Central memory CD8-positive, alpha-beta T cell (primary cell): ENCODE data around the gene SOD1.
A peak's percentile ranks its signal among the peaks of the same experiment; 100 is the strongest.
"Not testable (repeated sequence)": the region's sequence is repeated elsewhere in the genome, so short reads cannot be mapped to it uniquely, and the experiment has no call there.

Source experiments
- ATAC-seq: fragments of 150-1000 bp; cut with Tn5 transposase; replicated peaks from 2 replicates; pipeline ENCODE4 v1.10.0; 2022; ENCODE audit warnings: mild to moderate bottlenecking, moderate FRiP score, moderate number of reproducible peaks; ENCODE audit not compliant: poor library complexity, severe bottlenecking; ENCODE audit errors: extremely low read depth
- DNase-seq, 2 donors: peaks; one replicate each; pipeline ENCODE4 v3.0.0; 2021; ENCODE audit warnings: low spot score in 2 of 2
- H3K27ac Mint-ChIP-seq: one replicate; pipeline ENCODE4 v1.8.0; 2022; ENCODE audit warnings: low read depth, mild to moderate bottlenecking, moderate library complexity, mixed read lengths
- H3K27me3 Mint-ChIP-seq: one replicate; pipeline ENCODE4 v1.8.0; 2022; ENCODE audit warnings: mixed read lengths
- H3K36me3 Mint-ChIP-seq: one replicate; pipeline ENCODE4 v1.8.0; 2022; ENCODE audit warnings: mild to moderate bottlenecking, moderate library complexity, mixed read lengths; ENCODE audit not compliant: insufficient read depth
- H3K4me1 Mint-ChIP-seq: one replicate; pipeline ENCODE4 v1.8.0; 2022; ENCODE audit warnings: mixed read lengths
- H3K4me3 Mint-ChIP-seq: one replicate; pipeline ENCODE4 v1.8.0; 2022; ENCODE audit warnings: mild to moderate bottlenecking, moderate library complexity, mixed read lengths
- H3K9me3 Mint-ChIP-seq: one replicate; pipeline ENCODE4 v1.8.0; 2022; ENCODE audit warnings: mixed read lengths

Gene SOD1

GRCh38 chr21:31634993-31635392, 24.5 kb upstream of the SOD1 start:
- no peak for ATAC-seq
- no peak overlapping the region for H3K4me3 Mint-ChIP-seq

DNA sequence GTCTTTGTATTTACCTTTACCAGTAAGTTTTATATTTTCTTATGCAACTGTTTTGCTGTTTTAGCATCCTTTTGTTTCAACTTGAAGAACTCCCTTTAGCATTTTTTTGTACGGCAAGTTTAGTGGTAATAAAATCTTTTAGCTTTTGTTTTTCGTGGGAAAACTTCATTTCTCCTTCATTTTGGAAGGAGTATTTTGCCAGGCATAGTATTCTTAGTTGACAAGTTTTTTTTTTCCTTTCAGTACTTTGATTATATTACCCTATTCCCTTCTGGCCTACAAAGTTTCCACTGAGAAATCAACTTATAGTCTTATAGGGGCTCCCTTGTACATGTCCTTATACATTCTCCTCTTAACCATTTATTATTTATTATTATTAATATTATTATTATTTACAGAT, 22.6 kb upstream of the SOD1 start:
- no peaks in the 10 kb centered on the region for H3K4me1 Mint-ChIP-seq
- H3K27me3 Mint-ChIP-seq, result peaks cover 14% of the 10 kb centered on the region
- H3K4me3 Mint-ChIP-seq, result no peak overlapping the region
- H3K9me3 Mint-ChIP-seq, result no peaks in the 10 kb centered on the region
- no peaks in the 10 kb centered on the region for H3K36me3 Mint-ChIP-seq
- DNase-seq (no peak), ATAC-seq (no peak)
- no peak overlapping the region for H3K27ac Mint-ChIP-seq

More at GRCh38 chr21:31634993-31635392, 24.5 kb upstream of the SOD1 start:
- H3K36me3 Mint-ChIP-seq, result no peaks in the 10 kb centered on the region
- no peak for DNase-seq
- H3K9me3 Mint-ChIP-seq, result no peaks in the 10 kb centered on the region
- H3K4me1 Mint-ChIP-seq, result no peaks in the 10 kb centered on the region
- H3K27ac Mint-ChIP-seq, result no peak overlapping the region
- no peaks in the 10 kb centered on the region for H3K27me3 Mint-ChIP-seq

- Mint-ChIP-seq H3K36me3 (no peaks in the 10 kb centered on the region), H3K4me1 (no peaks in the 10 kb centered on the region), H3K4me3 (no peak overlapping the region), H3K9me3 (no peaks in the 10 kb centered on the region), H3K27ac (no peak overlapping the region), H3K27me3 (peaks cover 23% of the 10 kb centered on the region)
- DNase-seq, result no peak
- ATAC-seq, result no peak
These were observed 18.0 kb upstream of the SOD1 start for GRCh38 chr21:31641416-31641922.

DNA sequence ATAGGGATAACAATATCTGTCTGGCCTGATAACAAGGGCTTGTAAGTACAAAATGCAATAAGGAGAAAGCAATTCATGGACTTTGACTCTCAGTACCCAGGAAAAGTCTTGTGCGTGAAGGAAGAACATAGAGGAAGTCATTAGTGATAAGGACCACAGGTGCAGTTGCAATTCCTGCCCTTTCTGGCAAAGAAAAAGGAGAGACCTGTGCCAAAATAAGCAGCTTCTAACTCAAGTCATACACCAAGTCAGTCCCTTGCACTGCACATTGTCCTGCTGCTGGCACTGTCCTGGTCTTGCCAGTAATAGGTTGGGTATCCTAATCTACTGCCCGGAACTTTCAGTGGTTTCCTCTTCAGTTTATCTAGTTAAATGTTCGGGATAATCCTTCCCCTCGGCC, 14.8 kb upstream of the SOD1 start:
- no peak for ATAC-seq
- Mint-ChIP-seq H3K9me3 (no peaks in the 10 kb centered on the region), H3K4me3 (no peak overlapping the region), H3K27ac (no peak overlapping the region), H3K36me3 (peaks cover 2% of the 10 kb centered on the region), H3K27me3 (peaks cover 23% of the 10 kb centered on the region), H3K4me1 (no peaks in the 10 kb centered on the region)
- DNase-seq, result no peak

- H3K4me1 Mint-ChIP-seq, result no peaks in the 10 kb centered on the region
- ATAC-seq (no peak), DNase-seq (no peak)
- H3K36me3 Mint-ChIP-seq, result peaks cover 2% of the 10 kb centered on the region
- peaks cover 9% of the 10 kb centered on the region for H3K27me3 Mint-ChIP-seq
- no peak overlapping the region for H3K27ac Mint-ChIP-seq
- no peak overlapping the region for H3K4me3 Mint-ChIP-seq
- no peaks in the 10 kb centered on the region for H3K9me3 Mint-ChIP-seq
These were observed 11.8 kb upstream of the SOD1 start for GRCh38 chr21:31647650-31648049.

DNA sequence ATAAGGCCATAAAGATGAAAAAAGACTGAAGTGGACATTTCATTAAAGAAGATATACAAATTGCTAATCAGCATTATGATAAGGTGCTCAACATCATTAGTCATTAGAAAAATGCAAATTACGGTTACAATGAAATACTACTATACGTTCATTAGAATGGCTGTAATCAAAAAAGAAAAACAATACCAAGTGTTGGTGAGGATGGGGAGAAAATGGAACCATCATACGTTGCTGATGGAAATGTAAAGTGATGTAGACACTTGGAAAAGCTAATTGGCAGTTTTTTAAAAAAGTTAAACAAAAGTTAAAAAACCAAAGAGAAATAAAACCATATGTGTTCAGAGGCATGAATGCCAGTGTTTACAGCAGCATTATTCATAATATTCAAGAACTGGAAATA, 8.6 kb upstream of the SOD1 start:
- Mint-ChIP-seq H3K4me1 (peaks cover 16% of the 10 kb centered on the region), H3K27me3 (no peaks in the 10 kb centered on the region)
- no peak for ATAC-seq

GRCh38 chr21:31651491-31651890, 8.0 kb upstream of the SOD1 start:
- H3K4me1 Mint-ChIP-seq, result peaks cover 19% of the 10 kb centered on the region
- H3K27ac Mint-ChIP-seq, H3K9me3 Mint-ChIP-seq, DNase-seq, H3K4me3 Mint-ChIP-seq, H3K27me3 Mint-ChIP-seq, ATAC-seq, H3K36me3 Mint-ChIP-seq: not testable (repeated sequence)

More for the DNA sequence above, 8.6 kb upstream of the SOD1 start:
- no peak for DNase-seq
- Mint-ChIP-seq H3K9me3 (no peaks in the 10 kb centered on the region), H3K4me3 (no peak overlapping the region), H3K27ac (no peak overlapping the region), H3K36me3 (peaks cover 4% of the 10 kb centered on the region)

GRCh38 chr21:31654340-31654739, 5.2 kb upstream of the SOD1 start:
- Mint-ChIP-seq H3K27me3 (no peaks in the 10 kb centered on the region), H3K4me3 (no peak overlapping the region), H3K36me3 (peaks cover 4% of the 10 kb centered on the region), H3K27ac (no peak overlapping the region), H3K4me1 (peaks cover 32% of the 10 kb centered on the region), H3K9me3 (no peaks in the 10 kb centered on the region)
- ATAC-seq (no peak), DNase-seq (no peak)

DNA sequence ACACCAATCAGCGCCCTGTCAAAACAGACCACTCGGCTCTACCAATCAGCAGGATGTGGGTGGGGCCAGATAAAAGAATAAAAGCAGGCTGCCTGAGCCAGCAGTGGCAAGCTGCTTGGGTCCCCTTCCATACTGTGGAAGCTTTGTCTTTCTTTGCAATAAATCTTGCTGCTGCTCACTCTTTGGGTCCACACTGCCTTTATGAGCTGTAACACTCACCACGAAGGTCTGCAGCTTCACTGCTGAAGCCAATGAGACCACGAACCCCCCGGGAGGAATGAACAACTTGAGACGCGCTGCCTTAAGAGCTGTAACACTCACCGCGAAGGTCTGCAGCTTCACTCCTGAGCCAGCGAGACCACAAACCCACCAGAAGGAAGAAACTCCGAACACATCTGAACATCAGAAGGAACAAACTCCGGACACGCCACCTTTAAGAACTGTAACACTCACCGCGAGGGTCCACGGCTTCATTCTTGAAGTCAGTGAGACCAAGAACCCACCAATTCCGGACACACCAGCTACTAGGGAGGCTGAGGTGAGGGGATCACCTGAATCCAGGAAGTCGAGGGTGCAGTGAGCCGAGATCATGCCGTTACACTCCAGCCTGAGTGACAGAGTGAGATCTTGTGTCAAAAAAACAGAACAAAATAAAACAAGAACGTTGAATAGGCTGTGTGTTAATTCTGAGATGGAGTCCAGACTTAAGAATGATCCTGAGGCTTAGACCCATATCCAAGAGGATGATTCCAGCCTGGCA, 4.5 kb upstream of the SOD1 start:
- not testable (repeated sequence) for ATAC-seq, DNase-seq, H3K9me3 Mint-ChIP-seq, H3K27me3 Mint-ChIP-seq, H3K36me3 Mint-ChIP-seq
- Mint-ChIP-seq H3K4me1 (peaks cover 37% of the 10 kb centered on the region), H3K4me3 (peak overlapping the region; percentile 76), H3K27ac (peak overlapping the region; percentile 73)

- peak overlapping the region; percentile 86 for H3K27ac Mint-ChIP-seq
- DNase-seq, result no peak
- no peak overlapping the region for H3K4me3 Mint-ChIP-seq
- no peaks in the 10 kb centered on the region for H3K27me3 Mint-ChIP-seq
- H3K4me1 Mint-ChIP-seq, result peaks cover 45% of the 10 kb centered on the region
- no peak for ATAC-seq
- H3K9me3 Mint-ChIP-seq, result no peaks in the 10 kb centered on the region
- peaks cover 13% of the 10 kb centered on the region for H3K36me3 Mint-ChIP-seq
These were observed 3.0 kb upstream of the SOD1 start for GRCh38 chr21:31656199-31657095.

DNA sequence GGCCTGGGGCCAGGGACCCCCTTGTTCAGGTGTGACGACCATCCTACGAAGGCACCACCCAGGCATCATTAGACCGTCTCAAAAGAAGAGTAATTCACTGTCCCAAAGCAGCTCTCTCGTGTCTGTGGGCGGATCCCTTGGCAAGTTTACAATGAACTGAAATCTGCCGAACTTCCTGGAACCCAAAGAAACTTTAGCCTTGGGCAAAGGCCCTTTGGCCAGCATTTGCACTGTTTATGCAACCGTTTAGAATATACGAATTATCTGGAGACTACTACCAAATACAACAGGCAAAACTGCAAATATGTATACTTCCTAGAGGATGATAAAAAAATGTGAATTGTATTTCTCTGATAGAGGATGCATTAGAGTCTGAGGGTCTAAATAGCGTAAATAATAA, 1.4 kb upstream of the SOD1 start:
- Mint-ChIP-seq H3K4me1 (peaks cover 52% of the 10 kb centered on the region), H3K4me3 (no peak overlapping the region), H3K27ac (no peak overlapping the region)

GRCh38 chr21:31659286-31659535, 282 bp upstream of the SOD1 start:
- H3K4me1 Mint-ChIP-seq, result peaks cover 58% of the 10 kb centered on the region

More for the DNA sequence above, 1.4 kb upstream of the SOD1 start:
- Mint-ChIP-seq H3K27me3 (no peaks in the 10 kb centered on the region), H3K36me3 (peaks cover 13% of the 10 kb centered on the region), H3K9me3 (no peaks in the 10 kb centered on the region)
- DNase-seq (no peak), ATAC-seq (no peak)

GRCh38 chr21:31660259-31660565, 719 bp downstream of the SOD1 start:
- Mint-ChIP-seq H3K9me3 (no peaks in the 10 kb centered on the region), H3K36me3 (peaks cover 22% of the 10 kb centered on the region), H3K4me1 (peaks cover 58% of the 10 kb centered on the region), H3K27ac (peak overlapping the region; percentile 99), H3K27me3 (no peaks in the 10 kb centered on the region), H3K4me3 (peak overlapping the region; percentile 99)
- peak; percentile 25 for ATAC-seq
- no peak for DNase-seq

More at GRCh38 chr21:31659286-31659535, 282 bp upstream of the SOD1 start:
- DNase-seq, result no peak
- peaks cover 20% of the 10 kb centered on the region for H3K36me3 Mint-ChIP-seq
- H3K4me3 Mint-ChIP-seq, result peak overlapping the region; percentile 99
- H3K27me3 Mint-ChIP-seq, result no peaks in the 10 kb centered on the region
- H3K9me3 Mint-ChIP-seq, result no peaks in the 10 kb centered on the region
- peak overlapping the region; percentile 99 for H3K27ac Mint-ChIP-seq
- ATAC-seq, result peak; percentile 49
